Loucy (cell line): ENCODE results near the gene AJAP1.

Source experiments
- H2AFZ ChIP-seq: fragments of 200-600 bp; sonication (generic); 2 replicates; pipeline ENCODE4 v1.6.0; 2016; ENCODE audit warnings: antibody characterized with exemption, mild to moderate bottlenecking, low read length, moderate library complexity
- H3F3A ChIP-seq: fragments of 200-600 bp; 2 replicates; pipeline ENCODE4 v1.6.0; 2016; ENCODE audit warnings: antibody characterized with exemption, low read depth, mild to moderate bottlenecking
- H3K27me3 ChIP-seq: fragments of 200-600 bp; sonication (generic); 2 replicates; pipeline ENCODE4 v1.6.1; 2014; ENCODE audit warnings: low read length, mild to moderate bottlenecking; ENCODE audit not compliant: insufficient read depth, poor library complexity, severe bottlenecking
- H3K36me3 ChIP-seq: fragments of 200-600 bp; sonication (generic); 2 replicates; pipeline ENCODE4 v1.6.1; 2016; ENCODE audit warnings: low read length; ENCODE audit not compliant: insufficient read depth
- H3K4me1 ChIP-seq: fragments of 200-600 bp; sonication (generic); 2 replicates; pipeline ENCODE4 v1.5.1; 2014; ENCODE audit warnings: low read length, mild to moderate bottlenecking; ENCODE audit not compliant: insufficient read depth, poor library complexity, severe bottlenecking
- H3K4me2 ChIP-seq: fragments of 200-600 bp; sonication (generic); 2 replicates; pipeline ENCODE4 v1.6.0; 2014; ENCODE audit warnings: antibody characterized with exemption, low read length, low read depth, mild to moderate bottlenecking; ENCODE audit not compliant: poor library complexity, severe bottlenecking
- H3K4me3 ChIP-seq: fragments of 200-600 bp; sonication (generic); 2 replicates; pipeline ENCODE4 v1.5.1; 2014; ENCODE audit warnings: low read length, mild to moderate bottlenecking, mixed read lengths; ENCODE audit not compliant: poor library complexity, severe bottlenecking
- H3K79me2 ChIP-seq: fragments of 200-600 bp; sonication (generic); 2 replicates; pipeline ENCODE4 v1.6.1; 2014; ENCODE audit warnings: low read length; ENCODE audit not compliant: insufficient read depth
- H3K9ac ChIP-seq: fragments of 200-600 bp; sonication (generic); 2 replicates; pipeline ENCODE4 v1.6.0; 2014; ENCODE audit warnings: mild to moderate bottlenecking, low read depth, low read length, moderate library complexity; ENCODE audit not compliant: poor library complexity, severe bottlenecking
- H3K9me2 ChIP-seq: fragments of 200-600 bp; sonication (generic); replicated peaks from 2 replicates; pipeline ENCODE4 v1.6.1; 2016; ENCODE audit warnings: low read depth, low read length, mixed read lengths
- H3K9me3 ChIP-seq: fragments of 200-600 bp; sonication (generic); 2 replicates; pipeline ENCODE4 v1.6.1; 2014; ENCODE audit warnings: mild to moderate bottlenecking, antibody characterized with exemption, low read length, low read depth; ENCODE audit not compliant: insufficient read depth
- H4K20me1 ChIP-seq: fragments of 200-600 bp; sonication (generic); 2 replicates; pipeline ENCODE4 v1.6.0; 2014; ENCODE audit warnings: antibody characterized with exemption, low read length, mild to moderate bottlenecking; ENCODE audit not compliant: insufficient read depth, poor library complexity, severe bottlenecking
- EZH2phosphoT487 ChIP-seq: fragments of 200-600 bp; IDR thresholded peaks from 2 replicates; pipeline ENCODE4 v1.6.1; 2018; ENCODE audit warnings: antibody characterized with exemption, mild to moderate bottlenecking, moderate library complexity, borderline replicate concordance
- TF ChIP-seq, protein P1 (sequence below): fragments of 200-600 bp; sonication (generic); conservative IDR thresholded peaks from 2 replicates; pipeline ENCODE4 v1.5.1; 2014; ENCODE audit warnings: mild to moderate bottlenecking, antibody characterized with exemption, low read length

Gene AJAP1

GRCh38 chr1:4750177-4750576, 95.8 kb downstream of the AJAP1 start:
- no peak overlapping the region for H3K9ac ChIP-seq
- H3K36me3 ChIP-seq, result no peaks in the 10 kb centered on the region
- no peaks in the 10 kb centered on the region for H3K79me2 ChIP-seq
- H3K9me2 ChIP-seq, result no peaks in the 10 kb centered on the region
- no peaks in the 10 kb centered on the region for H3K4me1 ChIP-seq
- no peak overlapping the region for H3K4me2 ChIP-seq
- no peak overlapping the region for H2AFZ ChIP-seq
- no peaks in the 10 kb centered on the region for H3F3A ChIP-seq
- H3K27me3 ChIP-seq, result no peaks in the 10 kb centered on the region
- no peaks in the 10 kb centered on the region for H4K20me1 ChIP-seq
- H3K4me3 ChIP-seq, result no peak overlapping the region
- TF ChIP-seq EZH2phosphoT487, result no peak
- TF ChIP-seq, protein P1, sequence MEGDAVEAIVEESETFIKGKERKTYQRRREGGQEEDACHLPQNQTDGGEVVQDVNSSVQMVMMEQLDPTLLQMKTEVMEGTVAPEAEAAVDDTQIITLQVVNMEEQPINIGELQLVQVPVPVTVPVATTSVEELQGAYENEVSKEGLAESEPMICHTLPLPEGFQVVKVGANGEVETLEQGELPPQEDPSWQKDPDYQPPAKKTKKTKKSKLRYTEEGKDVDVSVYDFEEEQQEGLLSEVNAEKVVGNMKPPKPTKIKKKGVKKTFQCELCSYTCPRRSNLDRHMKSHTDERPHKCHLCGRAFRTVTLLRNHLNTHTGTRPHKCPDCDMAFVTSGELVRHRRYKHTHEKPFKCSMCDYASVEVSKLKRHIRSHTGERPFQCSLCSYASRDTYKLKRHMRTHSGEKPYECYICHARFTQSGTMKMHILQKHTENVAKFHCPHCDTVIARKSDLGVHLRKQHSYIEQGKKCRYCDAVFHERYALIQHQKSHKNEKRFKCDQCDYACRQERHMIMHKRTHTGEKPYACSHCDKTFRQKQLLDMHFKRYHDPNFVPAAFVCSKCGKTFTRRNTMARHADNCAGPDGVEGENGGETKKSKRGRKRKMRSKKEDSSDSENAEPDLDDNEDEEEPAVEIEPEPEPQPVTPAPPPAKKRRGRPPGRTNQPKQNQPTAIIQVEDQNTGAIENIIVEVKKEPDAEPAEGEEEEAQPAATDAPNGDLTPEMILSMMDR, result no peak
- H3K9me3 ChIP-seq, result peaks cover 10% of the 10 kb centered on the region; the same call in 1 of the 2 replicates

DNA sequence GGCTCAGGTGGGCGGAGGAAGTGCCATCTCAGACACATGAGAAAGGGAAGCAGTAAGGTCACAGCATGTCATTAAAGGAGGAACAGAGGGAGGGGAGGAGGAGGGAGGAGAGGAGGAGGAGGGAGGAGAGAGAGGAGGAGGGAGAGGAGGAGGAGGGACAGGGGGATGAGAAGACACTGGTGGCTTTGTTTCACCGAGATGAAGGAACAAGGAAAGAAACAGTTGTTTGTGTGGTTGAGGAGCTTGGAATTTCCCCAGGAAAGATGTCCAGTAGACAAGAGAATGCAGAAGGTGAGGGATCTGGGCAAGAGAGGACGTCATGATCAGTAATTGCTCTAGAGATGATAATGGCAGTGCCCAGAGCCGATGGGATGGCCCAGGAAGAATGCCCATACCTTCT, 97.7 kb downstream of the AJAP1 start:
- TF ChIP-seq EZH2phosphoT487, result no peak
- TF ChIP-seq, protein P1, result no peak
- no peak overlapping the region for H3K4me3 ChIP-seq
- no peaks in the 10 kb centered on the region for H3F3A ChIP-seq
- no peak overlapping the region for H3K4me2 ChIP-seq
- H3K9ac ChIP-seq, result no peak overlapping the region
- H2AFZ ChIP-seq, result no peak overlapping the region
- no peaks in the 10 kb centered on the region for H3K79me2 ChIP-seq
- H3K36me3 ChIP-seq, result no peaks in the 10 kb centered on the region
- peaks cover 22% of the 10 kb centered on the region; the same call in 1 of the 2 replicates for H3K9me3 ChIP-seq
- no peaks in the 10 kb centered on the region for H3K4me1 ChIP-seq
- H3K27me3 ChIP-seq, result no peaks in the 10 kb centered on the region
- no peaks in the 10 kb centered on the region for H4K20me1 ChIP-seq
- no peaks in the 10 kb centered on the region for H3K9me2 ChIP-seq

- Histone ChIP-seq H3K36me3 (no peaks in the 10 kb centered on the region), H3K9me2 (no peaks in the 10 kb centered on the region), H3K9ac (no peak overlapping the region), H2AFZ (no peak overlapping the region), H3K27me3 (no peaks in the 10 kb centered on the region), H3K4me1 (no peaks in the 10 kb centered on the region), H3F3A (no peaks in the 10 kb centered on the region), H3K4me3 (no peak overlapping the region), H3K4me2 (no peak overlapping the region), H3K79me2 (no peaks in the 10 kb centered on the region), H3K9me3 (peaks cover 19% of the 10 kb centered on the region; the same call in 1 of the 2 replicates), H4K20me1 (no peaks in the 10 kb centered on the region)
- TF ChIP-seq, protein P1, result no peak
- no peak for TF ChIP-seq EZH2phosphoT487
Measured at GRCh38 chr1:4754816-4755215, 100.4 kb downstream of the AJAP1 start.
